Mammary epithelial cell (primary cell): Measurements from ENCODE around the gene SMARCD2.
"Not testable (repeated sequence)": the region's sequence is repeated elsewhere in the genome, so short reads cannot be mapped to it uniquely, and the experiment has no call there.

Experiments used
- CTCF ChIP-seq, 2 donors: IDR thresholded peaks in 1 of 2; conservative IDR thresholded peaks in 1 of 2; 2 replicates each; pipeline ENCODE4 v1.5.1; 2011 to 2012; ENCODE audit warnings: inconsistent platforms in 2 of 2, low read length in 2 of 2, mild to moderate bottlenecking in 2 of 2, control low read depth in 1 of 2, low read depth in 1 of 2; ENCODE audit not compliant: insufficient read depth in 1 of 2; ENCODE audit errors: extremely low read depth in 1 of 2
- EZH2 ChIP-seq: IDR thresholded peaks from 2 replicates; pipeline ENCODE4 v1.6.1; 2012; ENCODE audit warnings: low read length, inconsistent platforms, borderline replicate concordance

- TF ChIP-seq CTCF (conservative IDR thresholded peaks at IDR 0.05 in 1 of 2, IDR thresholded peaks at IDR 0.05 in 1 of 2; ENCODE audit: extremely low read depth in 1 of 2, insufficient read depth in 1 of 2, low read depth in 1 of 2, low read length in 2 of 2); EZH2: not testable (repeated sequence)
Observed at GRCh38 chr17:63878413-63878812, 35.9 kb upstream of the SMARCD2 start.
